GM12891 (cell line): Measurements from ENCODE around the gene PLLP.

Experiments
- DNase-seq: peaks from one replicate; pipeline ENCODE4 v3.0.0; 2011; ENCODE audit warnings: low spot score; ENCODE audit not compliant: insufficient read length
- FAIRE-seq: peaks from 2 replicates; lab custom pipeline; 2011; peaks lifted over from hg19 to GRCh38; lab: Jason Lieb, UNC
- PAX5 ChIP-seq: IDR thresholded peaks from 2 replicates; pipeline ENCODE4 v1.6.1; 2011; ENCODE audit warnings: low read length, moderate library complexity, mild to moderate bottlenecking; ENCODE audit not compliant: insufficient read depth, severe bottlenecking
- POLR2A ChIP-seq: IDR thresholded peaks from 2 replicates; pipeline ENCODE4 v1.6.1; 2011; ENCODE audit warnings: low read depth, low read length, control low read depth
- POLR2AphosphoS5 ChIP-seq: IDR thresholded peaks from 2 replicates; pipeline ENCODE4 v1.6.1; 2011; ENCODE audit warnings: low read depth, low read length, control low read depth
- POU2F2 ChIP-seq: IDR thresholded peaks from 2 replicates; pipeline ENCODE4 v1.6.1; 2011; ENCODE audit warnings: low read depth, mild to moderate bottlenecking, control low read depth, low read length, moderate library complexity
- SPI1 ChIP-seq: IDR thresholded peaks from 2 replicates; pipeline ENCODE4 v1.6.1; 2011; ENCODE audit warnings: low read depth, low read length, control low read depth
- TAF1 ChIP-seq: IDR thresholded peaks from 2 replicates; pipeline ENCODE4 v1.6.1; 2011; ENCODE audit warnings: low read depth, low read length, control low read depth

PLLP gene

DNA sequence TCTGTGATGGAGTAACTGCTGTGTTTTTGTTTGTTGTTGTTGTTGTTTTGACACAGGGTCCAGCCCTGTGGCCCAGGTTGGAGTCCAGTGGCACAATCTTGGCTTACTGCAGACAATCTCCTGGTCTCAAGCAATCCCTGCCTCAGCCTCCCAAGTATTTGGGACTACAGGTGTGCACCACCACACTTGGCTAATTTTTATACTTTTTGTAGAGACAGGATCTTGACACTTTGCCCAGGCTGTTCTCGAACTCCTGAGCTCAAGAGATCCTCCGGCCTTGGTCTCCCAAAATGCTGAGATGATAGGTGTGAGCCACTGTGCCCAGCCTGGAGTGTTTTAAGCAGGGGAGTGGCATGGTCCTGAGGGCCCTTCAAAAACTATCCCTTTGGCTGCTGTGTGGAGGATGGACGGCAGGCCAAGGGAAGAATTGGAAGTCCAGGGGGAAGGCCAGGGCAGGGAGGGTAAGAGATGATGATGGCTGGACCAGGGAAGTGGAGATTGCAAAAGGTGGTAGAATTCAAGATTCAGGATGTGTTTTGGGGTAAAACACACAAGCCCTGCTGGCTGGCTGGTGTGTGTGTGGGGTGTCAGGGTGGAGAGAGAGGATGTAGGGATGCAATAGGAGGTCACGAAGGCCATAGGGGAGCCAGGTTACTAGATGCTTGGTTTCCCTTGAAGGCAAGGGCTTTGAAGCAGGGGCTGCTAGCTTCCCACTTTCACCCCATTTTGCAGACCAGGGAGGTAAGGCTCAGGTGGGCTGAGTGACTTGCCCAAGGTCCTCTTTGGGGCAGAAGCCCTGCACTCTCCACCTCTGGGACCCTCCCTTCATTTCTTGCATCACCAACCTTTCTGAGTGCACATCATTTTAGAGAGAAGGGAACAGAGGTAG lies 18.8 kb upstream of the PLLP start:
- TF ChIP-seq POLR2AphosphoS5 (no peak), POLR2A (no peak), SPI1 (no peak), TAF1 (no peak), POU2F2 (no peak), PAX5 (no peak)
- FAIRE-seq, result no peak
- no peak for DNase-seq

- no peak for DNase-seq
- TF ChIP-seq PAX5 (no peak), TAF1 (no peak), POLR2AphosphoS5 (no peak), POU2F2 (no peak), SPI1 (no peak), POLR2A (no peak)
- FAIRE-seq, result no peak
These were observed 16.8 kb upstream of the PLLP start for GRCh38 chr16:57301126-57301817.

- peak; percentile 100 for FAIRE-seq
- peak; percentile 73 for DNase-seq
- TF ChIP-seq TAF1 (no peak), POU2F2 (0 out of 2 replicates have a peak, but pooled peaks have one; percentile 28), PAX5 (peak; percentile 32), SPI1 (no peak)
These were observed 16.1 kb upstream of the PLLP start for GRCh38 chr16:57300387-57301125.

GRCh38 chr16:57299719-57300386 lies 15.4 kb upstream of the PLLP start:
- TF ChIP-seq SPI1 (peak; percentile 14; the same call in 1 of the 2 replicates), POU2F2 (peak; percentile 40; the same call in 1 of the 2 replicates), PAX5 (peak; percentile 11), TAF1 (no peak)
- DNase-seq (peak; percentile 60), FAIRE-seq (peak; percentile 84)

GRCh38 chr16:57299009-57299718 lies 14.7 kb upstream of the PLLP start:
- TF ChIP-seq POU2F2 (no peak), PAX5 (no peak), TAF1 (no peak), POLR2A (no peak), POLR2AphosphoS5 (no peak)
- no peak for DNase-seq
- FAIRE-seq, result no peak

GRCh38 chr16:57297856-57298255 lies 13.4 kb upstream of the PLLP start:
- DNase-seq (no peak), FAIRE-seq (no peak)
- no peak for TF ChIP-seq POU2F2
- TF ChIP-seq TAF1, result no peak
- no peak for TF ChIP-seq SPI1
- no peak for TF ChIP-seq POLR2AphosphoS5
- TF ChIP-seq POLR2A, result no peak
- TF ChIP-seq PAX5, result no peak

DNA sequence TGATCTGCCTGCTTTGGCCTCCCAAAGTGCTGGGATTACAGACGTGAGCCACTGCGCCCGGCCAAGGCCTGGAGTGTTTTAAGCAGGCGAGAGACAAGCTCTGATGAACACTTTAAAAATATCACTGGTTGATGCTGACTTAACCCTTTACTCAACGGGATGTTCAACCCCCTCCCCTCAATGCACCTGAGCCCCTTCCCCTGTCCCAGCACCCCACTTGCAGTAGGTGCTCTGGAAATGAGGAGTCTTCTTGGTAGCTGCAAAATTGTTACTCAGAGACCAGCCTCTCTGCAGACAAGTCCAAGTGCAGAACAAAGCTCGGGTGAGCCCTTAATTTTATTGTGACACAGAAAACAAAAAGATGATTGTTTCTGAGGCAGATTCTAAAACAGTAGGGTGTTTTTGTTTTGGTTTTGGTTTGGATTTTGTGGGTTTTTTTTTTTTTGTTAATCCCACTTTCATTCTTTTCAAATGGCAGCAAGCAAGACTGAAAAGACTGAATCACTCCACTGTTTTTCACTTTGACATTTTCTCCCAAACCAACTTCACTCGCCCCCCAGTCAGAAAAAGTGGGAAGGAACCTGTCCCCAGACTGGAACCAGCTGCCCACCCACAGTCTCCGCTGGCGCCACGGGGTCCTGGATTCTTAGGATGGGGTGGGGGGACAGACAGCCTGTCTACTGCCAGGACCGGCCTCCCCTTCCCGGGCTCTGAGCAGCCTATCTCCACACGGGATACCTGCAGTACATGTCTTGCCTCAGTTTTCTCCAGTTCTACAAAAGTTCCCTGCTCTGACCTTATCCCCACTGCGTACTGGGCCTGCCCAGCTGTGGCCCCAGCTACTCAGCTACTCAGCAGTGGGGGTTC lies 5.2 kb upstream of the PLLP start:
- DNase-seq (no peak), FAIRE-seq (no peak)
- TF ChIP-seq POLR2A, result no peak
- no peak for TF ChIP-seq SPI1
- TF ChIP-seq TAF1, result no peak
- TF ChIP-seq POLR2AphosphoS5, result no peak
- no peak for TF ChIP-seq POU2F2
- no peak for TF ChIP-seq PAX5
